HG02884 (cell line): ENCODE results near the gene LBX2.

Source experiments
- ATAC-seq: cut with Tn5 transposase; IDR thresholded peaks from one replicate; pipeline ENCODE4 v1.9.1; 2021; ENCODE audit warnings: mild to moderate bottlenecking, moderate library complexity; ENCODE audit not compliant: unreplicated experiment

The LBX2 gene

GRCh38 chr2:74526649-74527230, 27.3 kb upstream of the LBX2 start:
- ATAC-seq, result no peak

- ATAC-seq, result no peak
Measured at GRCh38 chr2:74525717-74526648, 26.6 kb upstream of the LBX2 start, which contains the start of gene DQX1. Gene DQX1, minus strand, starts transcription at chr2:74526231. Its CDS starts 502 bp downstream, at chr2:74525729.

DNA sequence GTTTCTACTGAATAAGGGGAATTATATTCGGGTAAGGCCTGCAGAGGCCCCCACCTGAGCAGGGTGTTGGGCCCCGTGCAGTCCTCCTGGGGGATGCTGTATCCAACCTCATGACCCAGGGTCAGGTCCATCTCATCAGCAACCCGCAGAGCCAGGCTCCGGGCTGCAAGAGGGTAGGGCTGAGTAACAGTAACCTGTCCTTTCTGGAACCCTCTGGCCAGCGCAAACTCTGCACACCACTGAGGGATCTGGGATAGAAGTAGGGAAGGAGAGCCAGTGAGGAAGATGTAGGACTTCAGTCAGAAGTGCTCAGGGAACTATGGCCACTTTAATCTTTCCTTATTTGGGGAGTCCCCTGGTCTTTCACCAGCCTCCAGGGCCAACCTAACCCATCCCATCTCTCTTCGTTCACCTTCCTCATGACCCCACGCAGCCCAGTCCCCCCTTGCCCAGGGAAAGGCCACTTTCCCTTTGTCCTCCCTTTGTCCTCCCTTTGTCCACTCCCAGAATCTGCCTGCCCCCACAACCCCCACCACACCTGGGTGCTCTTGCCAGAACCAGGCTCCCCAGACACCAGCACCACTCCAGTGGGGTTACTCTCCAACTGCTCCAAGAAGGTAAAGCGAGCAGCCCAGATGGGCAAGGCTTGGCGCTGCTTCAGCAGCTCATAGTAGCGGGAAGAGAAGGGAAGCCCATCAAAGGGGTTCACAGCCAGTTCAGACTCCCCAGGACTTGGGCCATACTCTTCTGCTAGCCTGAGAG, 25.7 kb upstream of the LBX2 start:
- no peak for ATAC-seq

DNA sequence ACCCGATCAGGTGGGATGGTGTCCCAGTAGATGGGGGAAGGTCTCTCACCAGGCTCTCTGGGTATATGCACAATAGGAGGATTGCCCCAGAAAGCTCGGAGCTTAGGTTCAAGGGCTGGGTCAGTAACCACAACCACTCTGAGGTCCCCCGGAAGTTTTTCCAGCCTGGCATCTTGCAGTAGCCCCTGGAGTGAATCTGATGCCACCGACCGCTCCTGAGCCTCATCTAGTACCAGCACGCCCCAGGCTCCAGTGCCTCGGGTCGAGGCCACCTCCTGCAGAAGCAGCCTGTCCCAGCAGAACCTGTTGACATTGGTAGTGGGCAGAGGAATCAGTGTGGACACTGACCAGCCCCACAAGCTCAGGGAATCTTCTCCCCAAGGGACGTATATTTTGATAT, 24.6 kb upstream of the LBX2 start:
- no peak for ATAC-seq

GRCh38 chr2:74522516-74522915, 23.1 kb upstream of the LBX2 start:
- no peak for ATAC-seq

GRCh38 chr2:74516650-74517049, 17.2 kb upstream of the LBX2 start:
- no peak for ATAC-seq

DNA sequence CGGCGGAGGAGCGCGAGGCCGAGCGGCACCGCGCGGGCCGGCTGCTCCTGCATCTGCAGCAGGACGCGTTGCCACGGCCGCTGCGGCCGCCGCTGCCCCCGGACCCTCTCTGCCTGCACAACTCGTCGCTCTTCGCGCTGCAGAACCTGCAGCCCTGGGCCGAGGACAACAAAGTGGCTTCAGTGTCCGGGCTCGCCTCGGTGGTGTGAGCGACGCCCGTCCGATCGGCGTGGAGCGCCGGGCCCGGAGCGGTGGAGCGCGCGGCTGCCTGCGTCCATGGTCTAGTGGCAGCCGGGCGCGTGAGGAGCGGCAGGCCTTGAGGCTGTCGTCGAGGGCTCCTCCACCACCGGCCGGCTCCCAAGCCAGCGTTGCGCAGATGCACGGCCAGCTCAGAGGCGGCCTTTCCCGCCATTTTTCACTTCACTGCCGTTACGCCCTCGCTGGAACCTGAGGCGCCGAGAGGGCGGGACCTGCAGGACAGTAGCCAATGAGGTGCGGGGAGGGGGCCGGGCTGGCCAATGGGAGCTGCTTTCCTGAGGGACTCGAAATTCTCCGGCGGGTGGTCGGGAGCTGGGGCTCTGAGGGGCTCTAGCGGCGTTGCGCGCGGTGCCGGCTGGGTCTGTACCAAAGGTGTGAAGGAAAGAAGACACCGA, 16.7 kb upstream of the LBX2 start:
- ATAC-seq, result peak; percentile 73

DNA sequence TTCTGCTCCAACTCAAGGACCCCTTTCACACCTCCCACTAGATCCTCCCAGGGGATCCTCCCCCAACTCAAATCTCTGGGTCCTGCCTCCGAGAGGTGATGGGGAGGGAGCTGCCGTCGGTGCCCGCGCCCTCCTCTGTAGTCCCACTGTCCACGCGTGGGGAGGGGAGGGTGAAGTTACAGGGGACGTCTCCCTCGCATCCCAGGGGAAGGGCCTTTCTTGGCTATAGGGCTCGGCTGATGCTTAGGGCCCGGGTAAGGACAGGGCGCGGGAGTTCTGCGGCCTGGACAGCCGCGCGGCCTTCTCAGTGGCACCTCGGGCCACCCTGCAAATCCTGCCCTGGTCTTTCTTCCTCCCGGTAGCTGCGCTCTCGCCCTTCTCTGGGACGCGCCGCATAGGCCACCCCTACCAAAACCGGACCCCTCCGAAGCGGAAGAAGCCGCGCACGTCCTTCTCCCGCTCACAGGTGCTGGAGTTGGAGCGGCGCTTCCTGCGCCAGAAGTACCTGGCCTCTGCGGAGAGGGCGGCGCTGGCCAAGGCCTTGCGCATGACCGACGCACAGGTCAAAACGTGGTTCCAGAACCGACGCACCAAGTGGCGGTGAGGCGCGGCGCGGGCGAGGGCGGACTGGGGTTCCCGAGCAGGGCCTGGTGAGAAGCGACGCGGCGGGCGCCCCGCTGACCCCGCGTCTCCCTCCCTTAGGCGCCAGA, 16.0 kb upstream of the LBX2 start:
- no peak for ATAC-seq

- ATAC-seq, result no peak
Measured at GRCh38 chr2:74514368-74515270, 15.2 kb upstream of the LBX2 start, which contains the start of gene TLX2. Gene TLX2, plus strand, starts transcription at chr2:74514450. Its CDS starts 357 bp downstream, at chr2:74514807.

DNA sequence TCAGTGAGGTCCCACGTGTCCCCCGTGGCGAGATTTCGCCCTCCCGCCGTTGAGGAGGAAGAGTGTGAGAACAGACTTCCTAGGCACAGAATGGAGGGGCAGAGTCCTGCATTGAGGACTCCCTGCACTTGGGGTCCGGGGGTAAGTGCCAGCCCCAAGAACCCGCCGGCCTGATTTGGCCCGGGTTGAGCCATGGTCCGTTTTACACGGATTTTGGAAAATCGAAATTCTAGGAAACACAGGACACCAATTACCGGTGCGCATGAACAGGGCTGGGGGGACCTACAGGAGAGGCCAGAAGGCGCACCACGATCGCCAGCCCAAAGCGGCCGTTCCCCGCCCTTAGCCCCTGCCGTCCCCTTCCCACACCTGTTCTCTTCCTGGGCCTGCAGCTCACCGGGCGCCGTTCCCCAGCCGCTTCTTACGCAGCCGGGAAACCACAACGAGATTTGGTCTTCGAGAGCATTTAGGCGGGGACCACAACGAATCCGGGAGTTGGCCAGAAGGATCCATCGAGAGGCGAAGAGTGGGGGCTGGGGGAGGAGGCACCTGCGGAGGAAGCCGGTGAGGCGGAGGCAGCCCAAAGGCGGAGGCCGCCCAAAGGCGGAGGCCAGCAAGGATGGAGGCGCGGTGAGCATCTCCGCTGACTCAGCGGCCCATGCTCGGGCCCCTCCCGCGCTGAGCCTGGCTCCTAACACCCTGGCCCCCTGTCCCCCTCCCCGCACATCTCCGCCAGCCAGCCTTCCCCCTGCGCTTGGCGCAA, 14.4 kb upstream of the LBX2 start:
- ATAC-seq, result no peak

- ATAC-seq, result no peak
Measured at GRCh38 chr2:74512744-74513604, 13.6 kb upstream of the LBX2 start.

DNA sequence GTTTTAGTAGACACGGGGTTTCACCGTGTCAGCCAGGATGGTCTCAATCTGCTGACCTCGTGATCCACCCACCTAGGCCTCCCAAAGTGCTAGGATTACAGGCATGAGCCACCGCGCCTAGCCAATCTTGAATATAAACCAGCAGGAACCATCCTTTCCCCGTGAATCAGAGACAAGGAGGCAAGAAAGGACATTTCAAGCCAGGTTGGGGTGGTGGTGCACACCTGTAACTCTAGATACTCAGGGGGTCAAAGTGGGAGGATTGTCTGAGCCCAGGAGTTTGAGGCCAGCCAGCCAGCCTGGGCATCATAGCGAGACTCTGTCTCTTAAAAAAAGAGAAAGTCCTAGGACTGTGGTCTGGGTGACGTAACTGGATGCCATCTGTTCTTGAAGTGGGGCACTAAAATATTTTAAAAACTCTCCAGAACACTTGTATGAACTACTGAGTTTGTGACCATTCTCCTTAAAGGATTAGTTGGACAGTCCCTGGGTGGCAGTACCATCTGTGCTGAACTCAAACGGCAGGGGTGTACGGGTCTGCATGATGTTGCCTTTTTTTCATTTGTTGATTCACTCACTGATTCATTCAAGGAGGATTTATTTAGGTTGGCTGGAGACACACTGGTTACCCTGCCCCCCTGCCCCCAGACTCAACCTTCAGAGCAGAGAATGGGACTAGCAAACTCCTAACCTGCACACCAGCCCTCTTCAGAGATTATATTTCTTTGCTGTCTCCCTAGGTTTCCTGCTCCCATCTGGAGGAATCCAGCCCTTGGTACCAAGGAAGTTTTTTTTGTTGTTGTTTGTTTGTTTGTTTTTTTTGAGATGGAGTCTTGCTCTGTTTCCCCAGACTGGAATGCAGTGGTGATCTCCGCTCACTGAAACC, 11.9 kb upstream of the LBX2 start:
- ATAC-seq, result no peak

DNA sequence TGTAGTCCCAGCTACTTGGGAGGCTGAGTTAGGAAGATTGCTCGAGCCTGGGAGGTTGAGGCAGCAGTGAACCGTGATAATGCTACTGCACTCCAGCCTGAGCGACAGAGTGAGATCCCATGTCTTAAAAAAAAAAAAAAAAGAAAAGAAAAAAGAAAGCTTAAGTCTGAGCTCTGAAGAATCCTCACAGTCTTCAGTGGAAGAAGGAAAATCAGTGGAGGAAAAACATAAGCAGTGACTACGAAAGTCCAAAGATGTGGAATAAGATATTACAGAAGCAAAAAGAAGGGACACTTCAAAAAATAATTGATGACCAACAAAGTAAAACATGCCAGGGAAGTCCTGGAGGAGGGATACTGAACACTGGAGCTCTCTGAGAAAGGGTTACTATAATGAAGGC, 10.9 kb upstream of the LBX2 start:
- ATAC-seq, result no peak

DNA sequence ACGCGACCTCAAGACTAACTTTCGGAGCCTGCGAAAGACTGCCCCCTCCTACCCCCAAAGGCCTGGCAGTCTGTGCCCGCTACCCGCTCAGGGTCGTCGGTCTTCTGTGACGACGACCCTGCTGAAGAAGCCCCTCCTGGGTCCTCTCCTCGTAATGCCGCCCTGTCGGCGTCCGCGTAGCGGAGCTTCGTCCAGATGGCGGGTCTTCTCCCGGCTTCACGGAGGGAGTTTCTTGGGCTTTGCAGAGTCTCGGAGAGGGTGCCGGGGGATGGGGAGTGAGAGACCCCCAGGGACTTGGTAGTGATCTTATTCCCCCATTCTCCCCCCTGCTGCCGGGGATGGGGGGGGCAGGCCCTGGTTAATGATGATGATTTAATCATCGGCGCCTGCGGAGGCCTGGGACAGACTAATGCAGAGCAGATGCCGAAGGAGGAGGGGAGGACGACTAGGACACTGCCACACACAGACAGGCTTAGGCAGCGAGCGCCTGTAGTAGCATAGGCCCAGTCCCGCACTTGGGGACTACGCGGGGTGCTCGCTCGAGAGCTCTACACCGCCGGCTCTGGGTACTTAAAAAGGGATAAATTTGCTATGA, 8.6 kb upstream of the LBX2 start:
- ATAC-seq, result peak; percentile 3

DNA sequence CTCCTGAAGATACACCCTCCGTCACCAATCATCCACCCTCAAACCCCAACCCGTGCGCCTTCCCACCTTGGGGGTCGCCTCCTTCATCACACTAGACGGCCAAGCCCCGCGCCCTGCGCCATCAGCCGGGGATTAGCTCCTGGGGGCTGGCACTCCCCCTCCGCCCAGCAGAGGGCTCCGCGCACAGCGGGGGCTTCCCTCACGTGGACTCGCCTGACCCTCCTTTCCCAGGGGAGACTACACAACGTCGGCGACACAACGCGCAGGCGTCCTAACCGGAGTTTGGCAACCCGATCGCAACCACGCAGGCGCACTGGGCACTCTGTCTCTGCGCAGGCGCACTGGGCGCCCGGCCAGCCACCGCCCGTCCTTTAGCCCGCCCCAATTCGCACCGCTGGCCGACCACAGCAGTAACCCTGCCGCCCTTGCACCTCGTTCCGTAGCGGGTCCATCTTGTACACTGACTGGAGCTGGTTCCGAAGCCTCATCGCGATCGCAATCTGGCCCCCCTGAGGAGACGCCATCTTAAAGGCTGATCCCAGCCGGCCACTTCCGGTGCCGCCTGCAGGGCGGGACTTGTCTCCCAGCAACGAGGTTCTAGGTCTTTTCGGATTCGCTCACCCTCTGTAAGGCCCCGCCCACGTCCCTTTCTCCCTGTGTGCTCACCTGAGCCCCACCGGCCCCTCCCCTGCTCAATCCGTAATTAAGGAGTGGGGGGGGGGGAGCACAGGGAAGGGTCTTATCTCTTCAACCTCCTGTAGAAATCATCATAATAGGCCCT, 7.9 kb upstream of the LBX2 start, which contains the start of gene PCGF1:
Gene PCGF1 (minus strand): TSS at position 551 of the 781 bp plus-strand sequence. CDS start 27 bp downstream, at position 524.
- peak; percentile 84 for ATAC-seq
